ENCODE data around the gene SACM1L.

The SACM1L gene

GRCh38 chr3:45787551-45787950 lies 98.4 kb downstream of the SACM1L start:
- TF ChIP-seq POLR2A (IDR thresholded peaks at IDR 0.05; ENCODE audit: low read depth, low read length) (no peak), POLR2AphosphoS5 (IDR thresholded peaks at IDR 0.05; ENCODE audit: low read depth, low read length) (no peak), TAF1 (IDR thresholded peaks at IDR 0.05; ENCODE audit: borderline replicate concordance, low read depth, low read length) (no peak)
- FAIRE-seq: no peak

GRCh38 chr3:45789235-45789812 lies 100.1 kb downstream of the SACM1L start:
- FAIRE-seq: no peak
- no peak for DNase-seq (ENCODE audit: insufficient read length)
- TF ChIP-seq POLR2AphosphoS5 (IDR thresholded peaks at IDR 0.05; ENCODE audit: low read depth, low read length): no peak
- no peak for TF ChIP-seq POLR2A (IDR thresholded peaks at IDR 0.05; ENCODE audit: low read depth, low read length)
- TF ChIP-seq TAF1 (IDR thresholded peaks at IDR 0.05; ENCODE audit: borderline replicate concordance, low read depth, low read length): no peak

More at GRCh38 chr3:45787551-45787950, 98.4 kb downstream of the SACM1L start:
- no peak for DNase-seq (ENCODE audit: insufficient read length)

GRCh38 chr3:45790596-45790995 lies 101.4 kb downstream of the SACM1L start:
- TF ChIP-seq POLR2A (IDR thresholded peaks at IDR 0.05; ENCODE audit: low read depth, low read length): no peak
- TF ChIP-seq TAF1 (IDR thresholded peaks at IDR 0.05; ENCODE audit: borderline replicate concordance, low read depth, low read length): no peak
- TF ChIP-seq POLR2AphosphoS5 (IDR thresholded peaks at IDR 0.05; ENCODE audit: low read depth, low read length): no peak
- FAIRE-seq (no peak), DNase-seq (ENCODE audit: insufficient read length) (no peak)

- FAIRE-seq: no peak
- TF ChIP-seq POLR2A (IDR thresholded peaks at IDR 0.05; ENCODE audit: low read depth, low read length) (no peak), TAF1 (IDR thresholded peaks at IDR 0.05; ENCODE audit: borderline replicate concordance, low read depth, low read length) (no peak), POLR2AphosphoS5 (IDR thresholded peaks at IDR 0.05; ENCODE audit: low read depth, low read length) (no peak)
- DNase-seq (ENCODE audit: insufficient read length): no peak
These were observed 102.8 kb downstream of the SACM1L start for GRCh38 chr3:45792036-45792435.

- DNase-seq (ENCODE audit: insufficient read length): no peak
- FAIRE-seq: no peak
- TF ChIP-seq TAF1 (IDR thresholded peaks at IDR 0.05; ENCODE audit: borderline replicate concordance, low read depth, low read length): no peak
- TF ChIP-seq POLR2AphosphoS5 (IDR thresholded peaks at IDR 0.05; ENCODE audit: low read depth, low read length): no peak
- TF ChIP-seq POLR2A (IDR thresholded peaks at IDR 0.05; ENCODE audit: low read depth, low read length): no peak
These were observed 103.4 kb downstream of the SACM1L start for GRCh38 chr3:45792516-45793172.

- TF ChIP-seq POLR2AphosphoS5 (IDR thresholded peaks at IDR 0.05; ENCODE audit: low read depth, low read length): no peak
- no peak for TF ChIP-seq POLR2A (IDR thresholded peaks at IDR 0.05; ENCODE audit: low read depth, low read length)
- TF ChIP-seq TAF1 (IDR thresholded peaks at IDR 0.05; ENCODE audit: borderline replicate concordance, low read depth, low read length): no peak
- no peak for DNase-seq (ENCODE audit: insufficient read length)
- no peak for FAIRE-seq
These were observed 104.4 kb downstream of the SACM1L start for GRCh38 chr3:45793482-45794176.

- FAIRE-seq (no peak), DNase-seq (ENCODE audit: insufficient read length) (no peak)
- no peak for TF ChIP-seq POLR2A (IDR thresholded peaks at IDR 0.05; ENCODE audit: low read depth, low read length)
- no peak for TF ChIP-seq TAF1 (IDR thresholded peaks at IDR 0.05; ENCODE audit: borderline replicate concordance, low read depth, low read length)
- TF ChIP-seq POLR2AphosphoS5 (IDR thresholded peaks at IDR 0.05; ENCODE audit: low read depth, low read length): no peak
These were observed 105.0 kb downstream of the SACM1L start for GRCh38 chr3:45794177-45794560.

GRCh38 chr3:45794660-45795059 lies 105.5 kb downstream of the SACM1L start:
- no peak for DNase-seq (ENCODE audit: insufficient read length)
- no peak for FAIRE-seq
- no peak for TF ChIP-seq POLR2AphosphoS5 (IDR thresholded peaks at IDR 0.05; ENCODE audit: low read depth, low read length)
- no peak for TF ChIP-seq TAF1 (IDR thresholded peaks at IDR 0.05; ENCODE audit: borderline replicate concordance, low read depth, low read length)
- TF ChIP-seq POLR2A (IDR thresholded peaks at IDR 0.05; ENCODE audit: low read depth, low read length): no peak
